A673 (cell line): ENCODE data around the gene VSIR. TPM values are rescaled to one million over a fixed set of nuclear protein-coding genes. Genes with fewer than 3 reads are reported as not detected.

Experiments used
- BruUV-seq: library from RNA; stranded (reverse); fragments of 400-500 nt; replicated peaks from 2 replicates; lab custom pipeline; 2021; lab: Mats Ljungman, UMichigan
- CTCF ChIA-PET: fragments of 300-600 bp; sonication (Branson Sonifier 250); formaldehyde crosslinking; loops from one replicate; lab custom pipeline; 2022; ENCODE audit warnings: antibody characterized with exemption; lab: Charles Lee
- POLR2A ChIA-PET: fragments of 300-600 bp; sonication (Branson Sonifier 250); formaldehyde crosslinking; loops from one replicate; lab custom pipeline; 2022; ENCODE audit warnings: antibody characterized with exemption; ENCODE audit not compliant: low non-redundant PET; lab: Charles Lee
- DNase-seq: peaks from one replicate; pipeline ENCODE4 v3.0.0-alpha.2; 2015; ENCODE audit warnings: low spot score
- H3K27ac ChIP-seq: fragments of 200-600 bp; sonication (generic); 2 replicates; pipeline ENCODE4 v1.5.1; 2016; ENCODE audit warnings: mixed run types, low read depth, mild to moderate bottlenecking, mixed read lengths, antibody characterized with exemption, low read length; ENCODE audit not compliant: poor library complexity, severe bottlenecking
- H3K27me3 ChIP-seq: fragments of 200-600 bp; sonication (generic); replicated peaks from 2 replicates; pipeline ENCODE4 v1.6.1; 2017; ENCODE audit warnings: mixed run types, low read depth, mild to moderate bottlenecking, mixed read lengths, antibody characterized with exemption, low read length; ENCODE audit not compliant: insufficient read depth, poor library complexity
- H3K36me3 ChIP-seq: fragments of 200-600 bp; sonication (generic); 2 replicates; pipeline ENCODE4 v1.6.1; 2016; ENCODE audit warnings: mixed run types, mild to moderate bottlenecking, mixed read lengths, antibody characterized with exemption, low read length; ENCODE audit not compliant: insufficient read depth, poor library complexity, severe bottlenecking
- H3K4me1 ChIP-seq: fragments of 200-600 bp; sonication (generic); 2 replicates; pipeline ENCODE4 v1.6.1; 2017; ENCODE audit warnings: mixed run types, mild to moderate bottlenecking, mixed read lengths, antibody characterized with exemption, low read length; ENCODE audit not compliant: insufficient read depth, poor library complexity, severe bottlenecking
- H3K4me3 ChIP-seq: fragments of 200-600 bp; sonication (generic); 2 replicates; pipeline ENCODE4 v1.5.1; 2016; ENCODE audit warnings: low read depth, mixed run types, mild to moderate bottlenecking, mixed read lengths, low read length; ENCODE audit not compliant: poor library complexity, severe bottlenecking
- H3K9me3 ChIP-seq: fragments of 200-600 bp; sonication (generic); 2 replicates; pipeline ENCODE4 v1.6.1; 2016; ENCODE audit warnings: mixed run types, low read depth, mild to moderate bottlenecking, mixed read lengths, antibody characterized with exemption, low read length; ENCODE audit not compliant: poor library complexity, severe bottlenecking
- CTCF ChIP-seq: fragments of 300-800, 200-600 bp; sonication (generic); conservative IDR thresholded peaks from 2 replicates; pipeline ENCODE4 v1.5.1; 2017; ENCODE audit warnings: low read depth, mild to moderate bottlenecking, antibody characterized with exemption, low read length, moderate library complexity, mixed read lengths
- EZH2 ChIP-seq: fragments of 200-600 bp; sonication (generic); IDR thresholded peaks from 2 replicates; pipeline ENCODE4 v1.6.1; 2017; ENCODE audit warnings: borderline replicate concordance, low read depth, mild to moderate bottlenecking, mixed read lengths, antibody characterized with exemption, low read length; ENCODE audit not compliant: poor library complexity, severe bottlenecking
- intact Hi-C: fragments of 100-400 bp; cut with micrococcal nuclease; formaldehyde crosslinking; loops from one replicate; pipeline ENCODE4 v1.10.0; 2022; ENCODE audit not compliant: unreplicated experiment
- total RNA-seq: library from RNA; stranded (reverse); gene quantifications from 2 replicates; pipeline ENCODE4 v1.2.3, GENCODE V29; 2021

Gene VSIR
- total RNA-seq, 1 experiment from 2014 or later = not detected

- Histone ChIP-seq H3K27me3 (no peaks in the 10 kb centered on the region), H3K4me3 (no peak overlapping the region), H3K36me3 (no peaks in the 10 kb centered on the region), H3K9me3 (no peaks in the 10 kb centered on the region), H3K4me1 (peaks cover 5% of the 10 kb centered on the region), H3K27ac (no peak overlapping the region)
- intact Hi-C loops = no loop called here
- TF ChIP-seq EZH2 (no peak), CTCF (no peak)
- CTCF ChIA-PET = no interaction called here
- BruUV-seq = no TSS peak
- DNase-seq = no peak
- POLR2A ChIA-PET = no interaction called here
Observed at GRCh38 chr10:71726580-71727104, 46.7 kb downstream of the VSIR start.

- peaks cover 5% of the 10 kb centered on the region for H3K4me1 ChIP-seq
- H3K4me3 ChIP-seq = no peak overlapping the region
- H3K9me3 ChIP-seq = no peaks in the 10 kb centered on the region
- intact Hi-C loops = no loop called here
- H3K27ac ChIP-seq = no peak overlapping the region
- DNase-seq = no peak
- CTCF ChIA-PET = no interaction called here
- no peaks in the 10 kb centered on the region for H3K36me3 ChIP-seq
- TF ChIP-seq EZH2 (no peak), CTCF (peak; percentile 29; the same call in 1 of the 2 replicates)
- POLR2A ChIA-PET = no interaction called here
- no TSS peak for BruUV-seq
- no peaks in the 10 kb centered on the region for H3K27me3 ChIP-seq
Observed at GRCh38 chr10:71725998-71726579, 47.2 kb downstream of the VSIR start.

GRCh38 chr10:71725249-71725648, 48.1 kb downstream of the VSIR start:
- TF ChIP-seq EZH2 (no peak), CTCF (no peak)
- ChIA-PET POLR2A (no interaction called here), CTCF (no interaction called here)
- Histone ChIP-seq H3K4me1 (peaks cover 5% of the 10 kb centered on the region), H3K36me3 (no peaks in the 10 kb centered on the region), H3K27me3 (no peaks in the 10 kb centered on the region), H3K27ac (no peak overlapping the region), H3K4me3 (no peak overlapping the region), H3K9me3 (no peaks in the 10 kb centered on the region)
- no peak for DNase-seq
- BruUV-seq = no TSS peak
- intact Hi-C loops = no loop called here
